ENCODE measurements around the gene AXIN1. TPM values are rescaled to one million over a fixed set of nuclear protein-coding genes. Genes with fewer than 3 reads are reported as not detected.
"Not testable (repeated sequence)": the region's sequence is repeated elsewhere in the genome, so short reads cannot be mapped to it uniquely, and the experiment has no call there.

AXIN1 gene
- total RNA-seq, 1 experiment from 2014 or later: 49.8 TPM

GRCh38 chr16:346587-346986 lies 5.9 kb downstream of the AXIN1 start:
- CTCF ChIA-PET: no interaction called here
- H3K27me3 Mint-ChIP-seq (ENCODE audit: unreplicated experiment): no peaks in the 10 kb centered on the region
- peaks cover 68% of the 10 kb centered on the region for H3K36me3 Mint-ChIP-seq (ENCODE audit: insufficient read depth, unreplicated experiment)
- BruUV-seq (replicated peaks): no TSS peak
- peaks cover 25% of the 10 kb centered on the region for H3K4me1 Mint-ChIP-seq (ENCODE audit: low read depth, unreplicated experiment)
- H3K27ac Mint-ChIP-seq (ENCODE audit: unreplicated experiment): no peak overlapping the region
- H3K4me3 Mint-ChIP-seq (ENCODE audit: low read depth, unreplicated experiment): no peak overlapping the region
- no peak for TF ChIP-seq CTCF (IDR thresholded peaks at IDR 0.05; ENCODE audit: unreplicated experiment)
- intact Hi-C loops (cut with micrococcal nuclease; ENCODE audit: unreplicated experiment): no loop called here
- no peaks in the 10 kb centered on the region for H3K9me3 Mint-ChIP-seq (ENCODE audit: low read depth, unreplicated experiment)
- DNase-seq: no peak

GRCh38 chr16:345772-346171 lies 6.8 kb downstream of the AXIN1 start:
- intact Hi-C loops (cut with micrococcal nuclease; ENCODE audit: unreplicated experiment): no loop called here
- no peak for TF ChIP-seq CTCF (IDR thresholded peaks at IDR 0.05; ENCODE audit: unreplicated experiment)
- Mint-ChIP-seq H3K4me3 (ENCODE audit: low read depth, unreplicated experiment) (no peak overlapping the region), H3K4me1 (ENCODE audit: low read depth, unreplicated experiment) (peaks cover 24% of the 10 kb centered on the region), H3K36me3 (ENCODE audit: insufficient read depth, unreplicated experiment) (peaks cover 61% of the 10 kb centered on the region), H3K9me3 (ENCODE audit: low read depth, unreplicated experiment) (no peaks in the 10 kb centered on the region), H3K27ac (ENCODE audit: unreplicated experiment) (no peak overlapping the region), H3K27me3 (ENCODE audit: unreplicated experiment) (no peaks in the 10 kb centered on the region)
- no peak for DNase-seq
- no TSS peak for BruUV-seq (replicated peaks)
- CTCF ChIA-PET: no interaction called here

- Mint-ChIP-seq H3K36me3 (ENCODE audit: insufficient read depth, unreplicated experiment) (peaks cover 61% of the 10 kb centered on the region), H3K4me1 (ENCODE audit: low read depth, unreplicated experiment) (peaks cover 18% of the 10 kb centered on the region), H3K27ac (ENCODE audit: unreplicated experiment) (no peak overlapping the region), H3K4me3 (ENCODE audit: low read depth, unreplicated experiment) (no peak overlapping the region), H3K9me3 (ENCODE audit: low read depth, unreplicated experiment) (no peaks in the 10 kb centered on the region), H3K27me3 (ENCODE audit: unreplicated experiment) (no peaks in the 10 kb centered on the region)
- intact Hi-C loops (cut with micrococcal nuclease; ENCODE audit: unreplicated experiment): no loop called here
- no peak for TF ChIP-seq CTCF (IDR thresholded peaks at IDR 0.05; ENCODE audit: unreplicated experiment)
- no TSS peak for BruUV-seq (replicated peaks)
- CTCF ChIA-PET: no interaction called here
- no peak for DNase-seq
These were observed 9.9 kb downstream of the AXIN1 start for GRCh38 chr16:342455-343213.

- H3K27ac Mint-ChIP-seq (ENCODE audit: unreplicated experiment); H3K27me3 Mint-ChIP-seq (ENCODE audit: unreplicated experiment); H3K9me3 Mint-ChIP-seq (ENCODE audit: low read depth, unreplicated experiment); BruUV-seq (replicated peaks); CTCF ChIA-PET; H3K4me3 Mint-ChIP-seq (ENCODE audit: low read depth, unreplicated experiment); DNase-seq; intact Hi-C loops (cut with micrococcal nuclease; ENCODE audit: unreplicated experiment): not testable (repeated sequence)
- H3K4me1 Mint-ChIP-seq (ENCODE audit: low read depth, unreplicated experiment): peaks cover 11% of the 10 kb centered on the region
- H3K36me3 Mint-ChIP-seq (ENCODE audit: insufficient read depth, unreplicated experiment): peaks cover 58% of the 10 kb centered on the region
These were observed 10.6 kb downstream of the AXIN1 start for GRCh38 chr16:341974-342336.

- intact Hi-C loops (cut with micrococcal nuclease; ENCODE audit: unreplicated experiment); CTCF ChIA-PET; H3K27me3 Mint-ChIP-seq (ENCODE audit: unreplicated experiment); DNase-seq; BruUV-seq (replicated peaks); H3K4me3 Mint-ChIP-seq (ENCODE audit: low read depth, unreplicated experiment); H3K4me1 Mint-ChIP-seq (ENCODE audit: low read depth, unreplicated experiment); H3K27ac Mint-ChIP-seq (ENCODE audit: unreplicated experiment); H3K9me3 Mint-ChIP-seq (ENCODE audit: low read depth, unreplicated experiment): not testable (repeated sequence)
- H3K36me3 Mint-ChIP-seq (ENCODE audit: insufficient read depth, unreplicated experiment): peaks cover 55% of the 10 kb centered on the region
These were observed 11.2 kb downstream of the AXIN1 start for GRCh38 chr16:341095-341973.

Measured in Calu3 (cell line).